Hepatocyte (in vitro differentiated cells): ENCODE data around the gene ZNF683. TPM values are rescaled to one million over a fixed set of nuclear protein-coding genes. Genes with fewer than 3 reads are reported as not detected.
"Not testable (repeated sequence)": the region's sequence is repeated elsewhere in the genome, so short reads cannot be mapped to it uniquely, and the experiment has no call there.

Experiments used
- DNase-seq: peaks from one replicate; pipeline ENCODE4 v3.0.0-alpha.2; 2016; ENCODE audit warnings: low spot score
- H2AFZ ChIP-seq: fragments of 200-600 bp; sonication (generic); 2 replicates; pipeline ENCODE4 v1.6.0; 2016; ENCODE audit warnings: antibody characterized with exemption, mild to moderate bottlenecking
- H3K27ac ChIP-seq: fragments of 200-600 bp; sonication (generic); 2 replicates; pipeline ENCODE4 v1.5.1; 2016; ENCODE audit warnings: mild to moderate bottlenecking
- H3K27me3 ChIP-seq: fragments of 200-600 bp; sonication (generic); 2 replicates; pipeline ENCODE4 v1.6.1; 2016
- H3K36me3 ChIP-seq: fragments of 200-600 bp; sonication (generic); replicated peaks from 2 replicates; pipeline ENCODE4 v1.5.1; 2016; ENCODE audit warnings: low read depth; ENCODE audit not compliant: insufficient read depth
- H3K4me1 ChIP-seq: fragments of 200-600 bp; sonication (generic); 2 replicates; pipeline ENCODE4 v1.5.1; 2016; ENCODE audit warnings: mild to moderate bottlenecking, moderate library complexity; ENCODE audit not compliant: insufficient read depth
- H3K4me2 ChIP-seq: fragments of 200-600 bp; sonication (generic); 2 replicates; pipeline ENCODE4 v1.6.0; 2016
- H3K4me3 ChIP-seq: fragments of 200-600 bp; sonication (generic); 2 replicates; pipeline ENCODE4 v1.5.1; 2016; ENCODE audit warnings: mild to moderate bottlenecking
- H3K79me2 ChIP-seq: fragments of 200-600 bp; sonication (generic); 2 replicates; pipeline ENCODE4 v1.6.0; 2017; ENCODE audit warnings: mild to moderate bottlenecking
- H3K9me2 ChIP-seq: fragments of 200-600 bp; sonication (generic); replicated peaks from 2 replicates; pipeline ENCODE4 v1.6.0; 2017; ENCODE audit warnings: mild to moderate bottlenecking; ENCODE audit not compliant: insufficient read depth
- H3K9me3 ChIP-seq: fragments of 200-600 bp; sonication (generic); 2 replicates; pipeline ENCODE4 v1.5.1; 2016; ENCODE audit warnings: low read depth, mild to moderate bottlenecking
- H4K20me1 ChIP-seq: fragments of 200-600 bp; sonication (generic); 2 replicates; pipeline ENCODE4 v1.6.0; 2016; ENCODE audit warnings: mild to moderate bottlenecking; ENCODE audit not compliant: insufficient read depth, poor library complexity, severe bottlenecking
- CTCF ChIP-seq: fragments of 200-600 bp; sonication (generic); IDR thresholded peaks from 2 replicates; pipeline ENCODE4 v1.5.1; 2016; ENCODE audit warnings: antibody characterized with exemption, mild to moderate bottlenecking; ENCODE audit not compliant: poor library complexity
- EZH2 ChIP-seq: fragments of 200-600 bp; sonication (generic); IDR thresholded peaks from 2 replicates; pipeline ENCODE4 v1.6.1; 2016; ENCODE audit warnings: antibody characterized with exemption, mild to moderate bottlenecking, borderline replicate concordance
- EZH2phosphoT487 ChIP-seq: fragments of 200-600 bp; sonication (generic); IDR thresholded peaks from one replicate; pipeline ENCODE4 v1.6.1; 2018; ENCODE audit warnings: antibody characterized with exemption, mild to moderate bottlenecking, low read depth, moderate library complexity; ENCODE audit not compliant: unreplicated experiment, severe bottlenecking
- WGBS: methylation state at CpG from one replicate; pipeline ENCODE4 v1.1.6; 2016; ENCODE audit warnings: low lambda C conversion rate; ENCODE audit errors: missing lambda C conversion rate; 5-methylcytosine and 5-hydroxymethylcytosine counted together
- polyA plus RNA-seq: library from polyadenylated mRNA; unstranded; fragments of >200 nt; fragmentation: Nextera tagmentation; extraction: Ambion mirVana; gene quantifications from 2 replicates; pipeline ENCODE4 v1.2.1, GENCODE V29; 2016
- total RNA-seq: library from RNA; depleted of rRNA; stranded (reverse); fragments of >200 nt; gene quantifications from 2 replicates; pipeline ENCODE4 v1.2.3, GENCODE V29; 2014

Gene ZNF683
- total and polyA plus RNA-seq, 2 experiments from 2014 or later = not detected

GRCh38 chr1:26330276-26330675, 42.3 kb downstream of the ZNF683 start:
- H3K27ac ChIP-seq = no peak overlapping the region
- no peak for DNase-seq

GRCh38 chr1:26329380-26329779, 43.2 kb downstream of the ZNF683 start:
- not testable (repeated sequence) for H3K4me2 ChIP-seq, H3K4me1 ChIP-seq, H4K20me1 ChIP-seq, H3K79me2 ChIP-seq, DNase-seq, H3K4me3 ChIP-seq, H3K9me3 ChIP-seq, H3K9me2 ChIP-seq, H2AFZ ChIP-seq, H3K36me3 ChIP-seq, H3K27me3 ChIP-seq, H3K27ac ChIP-seq
- WGBS = 95% methylated on average over 4 of the region's 4 CpGs

More at GRCh38 chr1:26330276-26330675, 42.3 kb downstream of the ZNF683 start:
- no peak overlapping the region for H2AFZ ChIP-seq
- no peaks in the 10 kb centered on the region for H3K4me1 ChIP-seq
- no peak overlapping the region for H3K4me2 ChIP-seq
- no peak overlapping the region for H3K4me3 ChIP-seq
- TF ChIP-seq CTCF (no peak), EZH2 (no peak), EZH2phosphoT487 (no peak)
- no peaks in the 10 kb centered on the region for H4K20me1 ChIP-seq
- H3K79me2 ChIP-seq = no peaks in the 10 kb centered on the region
- WGBS = 87% methylated on average over 5 of the region's 5 CpGs
- H3K9me2 ChIP-seq = no peaks in the 10 kb centered on the region
- no peaks in the 10 kb centered on the region for H3K36me3 ChIP-seq
- H3K27me3 ChIP-seq = no peaks in the 10 kb centered on the region
- H3K9me3 ChIP-seq = no peaks in the 10 kb centered on the region

GRCh38 chr1:26328597-26328996, 44.0 kb downstream of the ZNF683 start:
- 90% methylated on average over 7 of the region's 8 CpGs for WGBS

GRCh38 chr1:26327956-26328362, 44.6 kb downstream of the ZNF683 start:
- 86% methylated on average over 8 of the region's 8 CpGs for WGBS
- H4K20me1 ChIP-seq = no peaks in the 10 kb centered on the region
- H3K4me3 ChIP-seq = no peak overlapping the region
- H3K9me2 ChIP-seq = no peaks in the 10 kb centered on the region
- no peaks in the 10 kb centered on the region for H3K36me3 ChIP-seq
- no peak overlapping the region for H2AFZ ChIP-seq
- H3K4me1 ChIP-seq = no peaks in the 10 kb centered on the region
- H3K27ac ChIP-seq = no peak overlapping the region
- no peaks in the 10 kb centered on the region for H3K79me2 ChIP-seq
- DNase-seq = no peak
- no peaks in the 10 kb centered on the region for H3K27me3 ChIP-seq
- TF ChIP-seq EZH2 (no peak), CTCF (no peak), EZH2phosphoT487 (no peak)
- no peak overlapping the region for H3K4me2 ChIP-seq
- no peaks in the 10 kb centered on the region for H3K9me3 ChIP-seq

More at GRCh38 chr1:26328597-26328996, 44.0 kb downstream of the ZNF683 start:
- TF ChIP-seq EZH2 = no peak
- no peak for TF ChIP-seq EZH2phosphoT487
- no peak for TF ChIP-seq CTCF
- Histone ChIP-seq H3K4me3 (no peak overlapping the region), H3K27ac (no peak overlapping the region), H3K79me2 (no peaks in the 10 kb centered on the region), H2AFZ (no peak overlapping the region), H3K9me2 (no peaks in the 10 kb centered on the region), H4K20me1 (no peaks in the 10 kb centered on the region), H3K4me1 (no peaks in the 10 kb centered on the region), H3K27me3 (no peaks in the 10 kb centered on the region), H3K4me2 (no peak overlapping the region), H3K36me3 (no peaks in the 10 kb centered on the region), H3K9me3 (no peaks in the 10 kb centered on the region)
- no peak for DNase-seq
